HepG2 (cell line): Measurements from ENCODE around the gene MAMDC2. TPM values are rescaled to one million over a fixed set of nuclear protein-coding genes. Genes with fewer than 3 reads are reported as not detected.

Experiments
- ATAC-seq: fragments of 200-7000 bp; cut with Tn5 transposase; 3 replicates; pipeline ENCODE4 v1.9.1; 2020; ENCODE audit warnings: mild to moderate bottlenecking, moderate library complexity
- BruUV-seq: library from RNA; stranded (reverse); fragments of 400-500 nt; replicated peaks from 2 replicates; lab custom pipeline; 2021; lab: Mats Ljungman, UMichigan
- CTCF ChIA-PET: fragments of 300-600 bp; formaldehyde crosslinking; extraction: SDS; loops from one replicate; lab custom pipeline; 2021; ENCODE audit warnings: low total read pairs, inconsistent platforms, low intra/inter-chr PET ratio; lab: Yijun Ruan, JAX
- POLR2A ChIA-PET: fragments of 350-600 bp; sonication (Branson Sonifier 250); formaldehyde crosslinking; loops from one replicate; lab custom pipeline; 2020; ENCODE audit warnings: antibody characterized with exemption, inconsistent platforms; lab: Yijun Ruan, JAX
- DNase-seq: peaks from one replicate; pipeline ENCODE4 v3.0.0-alpha.2; 2015; ENCODE audit warnings: low spot score
- FAIRE-seq: peaks from 3 replicates; lab custom pipeline; 2011; peaks lifted over from hg19 to GRCh38; lab: Jason Lieb, UNC
- H2AFZ ChIP-seq: one replicate; pipeline ENCODE4 v1.6.1; 2011; ENCODE audit warnings: low read length, inconsistent platforms
- H3K27ac ChIP-seq: fragments of 300-600 bp; 3 replicates; pipeline ENCODE4 v1.8.0; 2011; ENCODE audit warnings: mixed run types, mild to moderate bottlenecking, mixed read lengths, low read length, inconsistent platforms; ENCODE audit not compliant: insufficient read depth; ENCODE audit errors: extremely low read length
- H3K27me3 ChIP-seq, 2 experiments: fragments of 200-600 bp in 1 of 2; 2 replicates in 1 of 2; 3 replicates in 1 of 2; pipeline versions ENCODE4 v1.6.0 to v1.8.0; 2011; ENCODE audit warnings: low read length in 2 of 2, mild to moderate bottlenecking in 2 of 2, moderate library complexity in 2 of 2, inconsistent platforms in 1 of 2; ENCODE audit not compliant: insufficient read depth in 2 of 2, control insufficient read depth in 1 of 2
- H3K36me3 ChIP-seq, 2 experiments: fragments of 200-600 bp in 1 of 2; replicated peaks in 1 of 2; 2 replicates in 1 of 2; 3 replicates in 1 of 2; pipeline versions ENCODE4 v1.5.1 to v1.8.0; 2011; ENCODE audit warnings: low read length in 2 of 2, inconsistent platforms in 1 of 2; ENCODE audit not compliant: insufficient read depth in 2 of 2, control insufficient read depth in 1 of 2
- H3K4me1 ChIP-seq: 2 replicates; pipeline ENCODE4 v1.5.1; 2012; ENCODE audit warnings: low read length, inconsistent platforms; ENCODE audit not compliant: insufficient read depth
- H3K4me2 ChIP-seq: 2 replicates; pipeline ENCODE4 v1.6.0; 2011; ENCODE audit warnings: low read depth, low read length, inconsistent platforms
- H3K4me3 ChIP-seq, 3 experiments: fragments of 200-600 bp in 1 of 3; sonication (generic), shearing (Covaris generic) in 1 of 3; replicated peaks in 1 of 3; 2 replicates each; pipeline ENCODE4 v1.5.1; 2011 to 2016; ENCODE audit warnings: low read length in 3 of 3, inconsistent platforms in 2 of 3, low read depth in 2 of 3, mild to moderate bottlenecking in 2 of 3, control low read depth in 1 of 3, mixed read lengths in 1 of 3; ENCODE audit not compliant: insufficient read depth in 1 of 3
- H3K79me2 ChIP-seq: one replicate; pipeline ENCODE4 v1.6.1; 2011; ENCODE audit warnings: low read length, inconsistent platforms; ENCODE audit not compliant: insufficient read depth
- H3K9ac ChIP-seq: 2 replicates; pipeline ENCODE4 v1.6.0; 2011; ENCODE audit warnings: mild to moderate bottlenecking, low read depth, low read length, inconsistent platforms; ENCODE audit not compliant: insufficient read depth
- H3K9me3 ChIP-seq: 2 replicates; pipeline ENCODE4 v1.5.1; 2012; ENCODE audit warnings: mild to moderate bottlenecking, low read length
- H4K20me1 ChIP-seq: 2 replicates; pipeline ENCODE4 v1.6.0; 2011; ENCODE audit warnings: inconsistent platforms, mild to moderate bottlenecking, low read length, moderate library complexity; ENCODE audit not compliant: insufficient read depth
- BHLHE40 ChIP-seq: IDR thresholded peaks from 2 replicates; pipeline ENCODE4 v1.6.1; 2011; ENCODE audit warnings: low read length, improper control_type of control experiment
- MLLT10 ChIP-seq: sonication (generic); formaldehyde crosslinking; IDR thresholded peaks from 2 replicates; pipeline ENCODE4 v1.4.0; 2020; ENCODE audit warnings: missing genetic modification reagents
- SIX1 ChIP-seq: sonication (generic); formaldehyde crosslinking; IDR thresholded peaks from 2 replicates; pipeline ENCODE4 v1.4.0; 2020; ENCODE audit warnings: missing genetic modification reagents, borderline replicate concordance
- SMAD3 ChIP-seq: sonication (generic); formaldehyde crosslinking; IDR thresholded peaks from 2 replicates; pipeline ENCODE4 v1.4.0; 2020; ENCODE audit warnings: missing genetic modification reagents
- SP5 ChIP-seq: IDR thresholded peaks from 2 replicates; pipeline ENCODE4 v1.6.1; 2016; ENCODE audit warnings: low read depth, borderline replicate concordance
- TCF7 ChIP-seq: sonication (generic); IDR thresholded peaks from 2 replicates; pipeline ENCODE4 v1.6.1; 2016; ENCODE audit warnings: antibody characterized with exemption, low read depth
- THAP9 ChIP-seq: sonication (generic); formaldehyde crosslinking; IDR thresholded peaks from 2 replicates; pipeline ENCODE4; 2020; ENCODE audit warnings: missing genetic modification reagents, mild to moderate bottlenecking, borderline replicate concordance
- ZNF224 ChIP-seq: sonication (generic); formaldehyde crosslinking; IDR thresholded peaks from 2 replicates; pipeline ENCODE4 v1.5.0; 2020; ENCODE audit warnings: mild to moderate bottlenecking, missing genetic modification reagents
- ZZZ3 ChIP-seq: sonication (generic); formaldehyde crosslinking; IDR thresholded peaks from 2 replicates; pipeline ENCODE4 v1.4.0; 2020; ENCODE audit warnings: missing genetic modification reagents, mild to moderate bottlenecking, borderline replicate concordance
- WGBS: methylation state at CpG from one replicate; pipeline ENCODE4 v1.1.6; 2017; ENCODE audit warnings: low lambda C conversion rate; 5-methylcytosine and 5-hydroxymethylcytosine counted together
- in situ Hi-C: cut with HindIII; loops from 2 replicates; pipeline ENCODE4 v1.10.0; 2017; ENCODE audit warnings: low pct_unique_long_range_greater_than_20kb; ENCODE audit not compliant: extremely low pct_ligation_motif_present
- intact Hi-C: fragments of 100-400 bp; cut with micrococcal nuclease; formaldehyde crosslinking; loops from one replicate; pipeline ENCODE4 v1.10.0; 2022; ENCODE audit not compliant: unreplicated experiment
- polyA plus RNA-seq, 8 experiments: library from polyadenylated mRNA; depleted of rRNA in 3 of 8; stranded (reverse) in 7 of 8; unstranded in 1 of 8; fragments of >200 nt; fragmentation: Illumina TruSeq in 4 of 8; extraction: Trizol in 4 of 8; gene quantifications; 2 replicates each; pipeline versions ENCODE4 v1.2.1 to v1.2.3, GENCODE V29; 2011 to 2016; ENCODE audit warnings: low read depth in 4 of 8, missing spikeins in 1 of 8, mixed read lengths in 1 of 8; ENCODE audit not compliant: insufficient read depth in 1 of 8
- total RNA-seq, 5 experiments: library from RNA; depleted of rRNA; stranded (reverse); fragments of >200 nt; fragmentation: Illumina TruSeq; extraction: Trizol; gene quantifications; 2 replicates each; pipeline ENCODE4 v1.2.3, GENCODE V29; 2016; ENCODE audit warnings: low read depth in 1 of 5
- TF ChIP-seq, protein P1 (sequence below): IDR thresholded peaks from 2 replicates; pipeline ENCODE4 v1.6.1; 2016; ENCODE audit warnings: mild to moderate bottlenecking, missing biosample characterization, missing genetic modification reagents

The MAMDC2 gene
- total and polyA plus RNA-seq, 2 of the 13 experiments (the other 11 are each of a cell fraction or from before 2014, with no cell fraction given), result not detected

DNA sequence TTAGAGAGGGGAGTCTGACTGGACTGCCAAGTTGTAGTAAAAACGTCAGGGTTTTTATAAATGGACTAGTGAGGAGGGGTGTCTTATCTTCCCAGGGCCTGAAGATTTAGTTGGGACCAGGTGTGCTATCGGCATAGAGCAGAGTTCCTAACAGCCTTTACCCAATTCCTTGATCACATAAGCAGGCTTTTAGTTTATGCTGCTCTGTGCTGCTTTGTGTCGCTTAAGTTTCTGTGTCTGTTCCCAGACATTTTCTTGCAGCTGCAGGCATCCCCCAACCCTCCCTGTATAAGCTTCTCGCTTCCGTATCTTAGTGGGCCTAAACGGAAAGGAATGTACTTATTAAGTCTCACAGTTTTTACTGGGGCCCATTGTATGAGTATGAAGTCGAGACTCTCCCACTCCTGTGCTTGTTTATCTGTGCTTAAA lies 212.5 kb downstream of the MAMDC2 start:
- no peaks in the 10 kb centered on the region for H3K9me3 ChIP-seq
- in situ Hi-C loops (no loop called here), intact Hi-C loops (loop anchor here (5.0 kb wide), 2 partner anchors 134 to 156 kb away; partner anchors contain the start of gene KLF9)
- H3K4me1 ChIP-seq, result peaks cover 38% of the 10 kb centered on the region
- ChIA-PET CTCF (no interaction called here), POLR2A (no interaction called here)
- peak overlapping the region; percentile 75 for H3K4me2 ChIP-seq
- TF ChIP-seq, protein P1, sequence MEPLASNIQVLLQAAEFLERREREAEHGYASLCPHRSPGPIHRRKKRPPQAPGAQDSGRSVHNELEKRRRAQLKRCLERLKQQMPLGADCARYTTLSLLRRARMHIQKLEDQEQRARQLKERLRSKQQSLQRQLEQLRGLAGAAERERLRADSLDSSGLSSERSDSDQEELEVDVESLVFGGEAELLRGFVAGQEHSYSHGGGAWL (CRISPR knock-in tag), result no peak
- TF ChIP-seq SP5 (CRISPR knock-in tag), result no peak
- no peak for TF ChIP-seq SMAD3 (CRISPR knock-in tag)
- no peak for TF ChIP-seq TCF7
- TF ChIP-seq THAP9 (CRISPR knock-in tag), result no peak
- no peak for TF ChIP-seq SIX1 (CRISPR knock-in tag)
- no peak for TF ChIP-seq MLLT10 (CRISPR knock-in tag)
- no peak for TF ChIP-seq ZZZ3 (CRISPR knock-in tag)
- no peak for TF ChIP-seq ZNF224 (CRISPR knock-in tag)
- no peak for TF ChIP-seq BHLHE40
- no peak overlapping the region for H3K4me3 ChIP-seq
- H2AFZ ChIP-seq, result no peak overlapping the region
- H3K27me3 ChIP-seq, result no peaks in the 10 kb centered on the region; a peak in 2 of 5 replicates
- H3K36me3 ChIP-seq, result peaks cover 0 to 2% of the 10 kb centered on the region in 2 experiments; a peak in 1 of 5 replicates
- FAIRE-seq (no peak), ATAC-seq (no peak), DNase-seq (no peak)
- WGBS, result 81% methylated on average over 6 of the region's 7 CpGs
- H3K9ac ChIP-seq, result no peak overlapping the region; the same call in 1 of the 2 replicates
- peaks cover 12% of the 10 kb centered on the region; the same call in 1 of the 2 replicates for H4K20me1 ChIP-seq
- peaks cover 36% of the 10 kb centered on the region for H3K79me2 ChIP-seq
- BruUV-seq, result no TSS peak
- no peak overlapping the region for H3K27ac ChIP-seq
